GM21367 (cell line): ENCODE results near the gene OSBP.
"Not testable (repeated sequence)": the region's sequence is repeated elsewhere in the genome, so short reads cannot be mapped to it uniquely, and the experiment has no call there.

ENCODE experiments used
- ATAC-seq: cut with Tn5 transposase; IDR thresholded peaks from one replicate; pipeline ENCODE4 v1.9.1; 2021; ENCODE audit not compliant: unreplicated experiment

The OSBP gene

GRCh38 chr11:59556115-59556916 is 59.3 kb downstream of the OSBP start:
- no peak for ATAC-seq

GRCh38 chr11:59555601-59556114 is 59.9 kb downstream of the OSBP start:
- no peak for ATAC-seq

- no peak for ATAC-seq
These were observed 62.3 kb downstream of the OSBP start for GRCh38 chr11:59553323-59553722.

GRCh38 chr11:59552844-59553243 is 62.7 kb downstream of the OSBP start:
- no peak for ATAC-seq

GRCh38 chr11:59551659-59552521 is 63.7 kb downstream of the OSBP start:
- no peak for ATAC-seq

- ATAC-seq, result peak; percentile 26
These were observed 64.5 kb downstream of the OSBP start for GRCh38 chr11:59550842-59551658.

GRCh38 chr11:59550368-59550841 is 65.2 kb downstream of the OSBP start:
- ATAC-seq, result peak; percentile 88

- no peak for ATAC-seq
These were observed 67.3 kb downstream of the OSBP start for GRCh38 chr11:59548309-59548656.

GRCh38 chr11:59547605-59548308 is 67.8 kb downstream of the OSBP start:
- not testable (repeated sequence) for ATAC-seq

- no peak for ATAC-seq
These were observed 70.2 kb downstream of the OSBP start for GRCh38 chr11:59545179-59546020.

GRCh38 chr11:59544869-59545178 is 70.8 kb downstream of the OSBP start:
- no peak for ATAC-seq

- ATAC-seq, result not testable (repeated sequence)
These were observed 71.9 kb downstream of the OSBP start for GRCh38 chr11:59543713-59544112.

- no peak for ATAC-seq
These were observed 73.3 kb downstream of the OSBP start for GRCh38 chr11:59542142-59542810.

GRCh38 chr11:59534676-59535075 is 80.9 kb downstream of the OSBP start:
- no peak for ATAC-seq

GRCh38 chr11:59532620-59533019 is 83.0 kb downstream of the OSBP start:
- ATAC-seq, result no peak

GRCh38 chr11:59528711-59529110 is 86.9 kb downstream of the OSBP start:
- ATAC-seq, result no peak
